K562 (cell line): ENCODE measurements around the gene UCN.

Experiments used
- ATF3 ChIP-seq, 2 experiments: fragments of 450-650 bp in 1 of 2; sonication (generic) in 1 of 2; formaldehyde crosslinking in 1 of 2; IDR thresholded peaks in 1 of 2; conservative IDR thresholded peaks in 1 of 2; 2 replicates each; pipeline versions ENCODE4 v1.6.1 to v1.8.1; 2016 to 2023; ENCODE audit warnings: mild to moderate bottlenecking in 2 of 2, moderate library complexity in 2 of 2, inconsistent platforms in 1 of 2, missing genetic modification reagents in 1 of 2
- CREB1 ChIP-seq, 2 experiments: sonication (generic) in 1 of 2; formaldehyde crosslinking in 1 of 2; IDR thresholded peaks; 2 replicates each; pipeline versions ENCODE4 v1.6.1 to v1.8.0; 2012 to 2022; ENCODE audit warnings: inconsistent platforms in 1 of 2, mild to moderate bottlenecking in 1 of 2, missing genetic modification reagents in 1 of 2, moderate library complexity in 1 of 2
- EZH2 ChIP-seq: IDR thresholded peaks from 2 replicates; pipeline ENCODE4 v1.6.1; 2012; ENCODE audit warnings: low read depth, mild to moderate bottlenecking, inconsistent platforms, low read length, borderline replicate concordance
- FIP1L1 ChIP-seq: fragments of 200-400 bp; formaldehyde crosslinking; IDR thresholded peaks from 2 replicates; pipeline ENCODE4 v1.6.1; 2018; ENCODE audit warnings: mild to moderate bottlenecking, low read depth, low read length; ENCODE audit not compliant: poor library complexity, severe bottlenecking
- HINFP ChIP-seq: fragments of 450-650 bp; conservative IDR thresholded peaks from 2 replicates; pipeline ENCODE4 v1.6.1; 2016; ENCODE audit warnings: missing genetic modification characterization, low read depth, mild to moderate bottlenecking, control low read depth, missing compliant biosample characterization
- MYC ChIP-seq, 2 experiments: fragments of 250-450 bp in 1 of 2; sonication (Bioruptor Pico) in 1 of 2; IDR thresholded peaks; 2 replicates each; pipeline versions ENCODE4 v1.5.1 to v1.6.1; 2012 to 2021; ENCODE audit warnings: low read depth in 2 of 2, borderline replicate concordance in 1 of 2, improper control_type of control experiment in 1 of 2, low read length in 1 of 2, mild to moderate bottlenecking in 1 of 2, moderate library complexity in 1 of 2
- NUFIP1 ChIP-seq: fragments of 450-650 bp; IDR thresholded peaks from 2 replicates; pipeline ENCODE4 v1.6.1; 2018; ENCODE audit not compliant: partially characterized antibody
- PATZ1 ChIP-seq: fragments of 250-450 bp; sonication (Bioruptor Pico); IDR thresholded peaks from 2 replicates; pipeline ENCODE4 v1.5.0; 2020; ENCODE audit warnings: mild to moderate bottlenecking, borderline replicate concordance
- TCF3 ChIP-seq: sonication (generic); formaldehyde crosslinking; IDR thresholded peaks from 2 replicates; pipeline ENCODE4 v1.4.0; 2020; ENCODE audit warnings: mild to moderate bottlenecking, missing genetic modification reagents
- TGIF2 ChIP-seq: sonication (generic); formaldehyde crosslinking; IDR thresholded peaks from 2 replicates; pipeline ENCODE4 v1.8.1; 2022; ENCODE audit warnings: mild to moderate bottlenecking, missing genetic modification reagents, moderate library complexity
- ZBTB2 ChIP-seq: fragments of 450-650 bp; IDR thresholded peaks from 2 replicates; pipeline ENCODE4 v1.6.1; 2016; ENCODE audit warnings: antibody characterized with exemption
- ZC3H8 ChIP-seq: fragments of 450-650 bp; IDR thresholded peaks from 2 replicates; pipeline ENCODE4 v1.6.1; 2017
- ZNF589 ChIP-seq: fragments of 200-800 bp; sonication (Bioruptor generic); IDR thresholded peaks from 2 replicates; pipeline ENCODE4 v1.6.1; 2016; ENCODE audit warnings: low read depth, missing genetic modification characterization, missing compliant biosample characterization
- ZNF707 ChIP-seq: fragments of 250-450 bp; sonication (Bioruptor Pico); conservative IDR thresholded peaks from 2 replicates; pipeline ENCODE4 v1.8.0; 2022; ENCODE audit warnings: inconsistent platforms, mild to moderate bottlenecking, moderate library complexity

- TF ChIP-seq ATF3 (IDR thresholded peaks at IDR 0.05), result no peak
- TF ChIP-seq ATF3 (CRISPR knock-in tag; conservative IDR thresholded peaks at IDR 0.05), result no peak
- TF ChIP-seq NUFIP1, result no peak
- TF ChIP-seq PATZ1 (CRISPR knock-in tag), result no peak
- TF ChIP-seq MYC (IDR thresholded peaks at IDR 0.05; ENCODE audit: low read depth, low read length), result no peak
- no peak for TF ChIP-seq MYC (CRISPR knock-in tag; IDR thresholded peaks at IDR 0.05; ENCODE audit: borderline replicate concordance, low read depth)
- TF ChIP-seq FIP1L1, result no peak
- TF ChIP-seq HINFP (tag), result no peak
- TF ChIP-seq TGIF2 (CRISPR knock-in tag), result no peak
- TF ChIP-seq ZNF589 (CRISPR knock-in tag), result no peak
- no peak for TF ChIP-seq ZNF707 (CRISPR knock-in tag)
- TF ChIP-seq CREB1 (IDR thresholded peaks at IDR 0.05), result no peak
- TF ChIP-seq CREB1 (CRISPR knock-in tag; IDR thresholded peaks at IDR 0.05), result no peak
- TF ChIP-seq ZC3H8, result no peak
- no peak for TF ChIP-seq EZH2
- TF ChIP-seq TCF3 (CRISPR knock-in tag), result no peak
- no peak for TF ChIP-seq ZBTB2
These were observed 30.2 kb downstream of the UCN start for GRCh38 chr2:27278010-27278409.
